ENCODE data around the gene NRARP.

NRARP gene

GRCh38 chr9:137255448-137256114, 46.5 kb downstream of the NRARP start:
- no peak for DNase-seq

GRCh38 chr9:137254624-137255447, 47.2 kb downstream of the NRARP start, which contains the start of gene NELFB:
Gene NELFB (plus strand): TSS chr9:137255327.
- peak; percentile 99 for DNase-seq

GRCh38 chr9:137253717-137254623, 48.1 kb downstream of the NRARP start:
- no peak for DNase-seq

GRCh38 chr9:137252555-137253506, 49.2 kb downstream of the NRARP start:
- no peak for DNase-seq

GRCh38 chr9:137251490-137252268, 50.4 kb downstream of the NRARP start:
- no peak for DNase-seq

- DNase-seq = no peak
These were observed 50.9 kb downstream of the NRARP start, which contains the start of gene STPG3 for GRCh38 chr9:137251194-137251461. Gene STPG3 (plus strand): TSS chr9:137251286. CDS start chr9:137251287, 1 bp downstream.

- no peak for DNase-seq
These were observed 51.5 kb downstream of the NRARP start for GRCh38 chr9:137250329-137251193.
